Hematopoietic multipotent progenitor cell treated with erythropoietin and hydrocortisone succinate and interleukin-3 and kit ligand, for 8 days (in vitro differentiated cells): ENCODE data around the gene RASAL1.

Source experiments
- DNase-seq: peaks from one replicate; pipeline ENCODE4 v3.0.0-alpha.2; 2015

The RASAL1 gene

DNA sequence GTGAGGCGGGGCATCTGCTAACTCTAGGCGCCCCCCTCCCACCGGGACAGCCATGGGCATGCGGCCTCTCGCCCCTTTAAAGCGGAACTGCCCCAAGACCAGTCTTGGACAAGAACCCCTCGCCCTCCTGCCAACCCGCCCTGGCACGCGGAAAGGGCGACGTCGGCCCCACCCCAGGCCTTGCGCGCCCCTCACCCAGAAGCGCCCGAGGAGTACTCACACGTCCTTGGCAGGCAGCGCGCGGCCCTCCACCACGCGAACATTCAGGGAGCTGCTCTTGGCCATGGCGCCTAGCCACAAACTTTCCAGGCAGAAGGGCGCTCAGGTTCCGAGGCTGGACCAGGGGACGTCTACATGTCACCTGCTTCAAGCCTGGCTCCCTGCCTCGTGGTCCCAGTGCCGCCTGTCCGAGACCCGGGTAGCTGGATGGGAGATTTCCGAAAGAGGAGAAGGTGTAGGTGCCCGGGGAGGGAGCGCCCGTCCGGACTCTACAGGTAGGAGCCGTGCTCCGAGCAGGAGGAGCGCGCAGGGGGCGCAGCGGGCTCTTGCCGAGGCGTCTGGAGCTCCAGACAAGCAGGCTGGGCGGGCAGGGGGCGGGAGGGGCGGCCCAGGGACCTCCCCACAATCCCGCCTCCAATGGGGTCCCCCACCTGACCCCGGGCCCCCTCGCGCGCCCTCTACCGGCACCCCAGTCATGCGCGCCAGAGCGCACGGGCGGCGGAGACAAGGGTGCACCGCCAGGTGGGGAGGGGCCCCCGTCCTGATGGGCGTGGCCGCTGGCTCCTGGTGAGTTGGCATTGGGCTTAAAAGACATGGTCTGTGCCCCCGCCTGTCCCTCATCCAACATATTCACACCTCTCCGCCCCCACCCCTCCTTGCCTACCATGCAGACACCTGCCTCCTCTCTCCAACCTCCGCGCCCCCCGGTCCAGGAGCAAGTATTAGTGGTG, at the start of gene RASAL1:
Gene RASAL1 (minus strand): TSS at position 584 of the 950 bp plus-strand sequence. CDS start 299 bp downstream, at position 285.
- peak; percentile 32 for DNase-seq

DNA sequence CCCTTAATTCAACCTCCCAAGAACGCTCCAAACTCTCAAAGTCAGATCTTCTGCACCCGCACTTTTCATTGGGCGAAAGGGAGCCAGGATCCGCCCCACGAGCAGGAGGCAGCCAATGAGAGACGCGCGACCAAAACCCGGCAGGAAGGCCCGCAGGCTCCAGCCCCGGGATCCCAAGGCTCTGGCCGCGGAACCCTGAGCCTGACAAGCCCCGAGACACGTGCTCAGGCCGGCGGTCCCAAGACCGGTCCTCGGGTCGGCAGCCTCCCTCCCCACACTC, 49.3 kb upstream of the RASAL1 start:
- DNase-seq, result peak; percentile 94

- DNase-seq, result no peak
These were observed 48.7 kb upstream of the RASAL1 start for GRCh38 chr12:113184098-113184899.

GRCh38 chr12:113183030-113183589, 47.5 kb upstream of the RASAL1 start:
- no peak for DNase-seq

GRCh38 chr12:113181975-113182374, 46.4 kb upstream of the RASAL1 start:
- no peak for DNase-seq

- DNase-seq, result no peak
These were observed 44.8 kb upstream of the RASAL1 start for GRCh38 chr12:113180333-113180732.

GRCh38 chr12:113179023-113179422, 43.5 kb upstream of the RASAL1 start:
- no peak for DNase-seq

DNA sequence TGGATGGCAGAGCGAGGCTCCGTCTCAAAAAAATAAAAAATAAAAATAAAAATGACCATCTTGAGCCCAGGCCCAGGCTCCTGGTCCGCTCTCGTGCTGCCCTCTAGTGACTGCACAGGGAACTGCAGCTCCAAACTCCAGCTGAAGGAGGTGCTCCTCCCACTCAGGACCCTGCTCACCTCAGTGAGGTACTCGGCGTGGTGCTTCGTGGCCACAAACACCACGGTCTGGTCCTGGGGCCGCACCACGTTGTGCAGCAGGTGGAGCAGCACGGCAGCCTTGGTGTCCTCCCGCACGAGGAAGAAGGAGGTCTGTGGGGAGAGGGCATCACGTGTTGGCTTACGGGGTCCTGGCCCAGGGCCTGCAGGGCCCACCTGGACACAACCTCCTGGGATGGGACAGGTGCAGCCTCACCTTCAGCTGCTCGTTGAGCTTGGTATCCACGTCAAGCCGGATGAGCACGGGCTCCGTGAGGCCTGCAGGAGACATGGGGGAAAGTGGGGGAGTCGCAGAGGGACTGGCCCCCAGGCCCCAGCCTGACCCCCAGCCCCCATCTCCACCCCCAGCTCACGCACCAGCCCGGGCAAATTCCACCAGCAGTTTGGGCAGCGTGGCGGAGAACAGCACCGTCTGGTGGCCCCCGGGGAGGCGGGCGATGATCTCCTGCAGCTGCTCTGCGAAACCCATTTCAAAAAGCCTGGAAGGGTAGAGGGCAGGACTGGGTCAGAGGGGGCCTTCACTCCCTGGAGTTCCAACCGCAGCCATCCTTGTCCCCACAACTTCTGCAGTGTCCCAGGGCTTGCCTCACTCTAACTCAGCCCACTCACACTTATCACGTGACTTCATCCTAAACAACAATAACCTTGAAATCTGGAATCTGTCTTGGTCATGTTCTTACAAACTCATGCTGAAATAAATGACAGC, 39.2 kb upstream of the RASAL1 start:
- DNase-seq, result peak; percentile 67

DNA sequence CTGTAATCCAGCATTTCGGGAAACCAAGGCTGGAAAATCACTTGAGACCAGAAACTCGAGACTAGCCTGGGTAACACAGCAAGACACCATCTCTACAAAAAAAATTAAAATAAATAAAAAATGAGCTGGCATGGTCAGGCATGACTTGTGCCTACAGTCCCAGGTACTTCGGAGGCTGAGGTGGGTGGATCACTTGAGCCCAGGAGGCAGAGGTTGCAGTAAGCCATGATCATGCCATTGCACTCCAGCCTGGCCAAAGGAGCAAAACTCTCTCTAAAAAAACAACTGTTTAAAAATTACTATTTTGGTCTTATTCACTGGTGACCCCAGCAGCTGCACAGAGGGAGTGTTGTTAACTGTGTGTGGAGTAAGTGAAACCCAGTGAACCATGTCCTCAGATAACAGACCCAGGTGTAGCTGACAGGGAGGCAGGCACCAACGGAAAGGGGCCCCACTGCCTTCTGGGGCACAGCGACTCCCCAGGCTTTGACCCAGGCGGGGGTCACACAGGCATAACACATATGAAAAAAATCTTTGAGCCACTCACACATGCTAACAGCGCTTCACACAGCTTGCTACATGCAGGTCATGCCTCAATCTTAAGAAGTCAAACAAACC, 37.6 kb upstream of the RASAL1 start:
- no peak for DNase-seq

DNA sequence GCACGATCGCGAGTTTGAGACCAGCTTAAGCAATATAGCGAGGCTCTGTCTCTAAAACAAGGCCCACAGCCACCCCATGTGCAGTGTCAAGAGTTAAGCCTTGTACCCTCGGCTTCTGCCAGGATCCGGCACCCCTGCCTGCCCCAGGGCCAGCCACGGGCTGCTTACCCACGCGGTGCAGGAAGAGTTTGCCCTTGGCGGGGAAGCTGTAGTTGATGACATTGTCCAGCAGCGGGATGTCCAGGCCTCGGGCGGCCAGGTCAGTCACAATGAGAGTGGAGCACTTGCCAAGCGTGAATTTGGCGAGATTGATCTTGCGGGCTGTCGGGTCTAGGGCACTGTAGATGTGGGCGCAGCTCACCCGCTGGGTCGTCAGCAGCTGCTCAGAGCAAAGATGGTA, 36.6 kb upstream of the RASAL1 start:
- no peak for DNase-seq

- DNase-seq, result no peak
These were observed 36.0 kb upstream of the RASAL1 start for GRCh38 chr12:113171543-113171942.

DNA sequence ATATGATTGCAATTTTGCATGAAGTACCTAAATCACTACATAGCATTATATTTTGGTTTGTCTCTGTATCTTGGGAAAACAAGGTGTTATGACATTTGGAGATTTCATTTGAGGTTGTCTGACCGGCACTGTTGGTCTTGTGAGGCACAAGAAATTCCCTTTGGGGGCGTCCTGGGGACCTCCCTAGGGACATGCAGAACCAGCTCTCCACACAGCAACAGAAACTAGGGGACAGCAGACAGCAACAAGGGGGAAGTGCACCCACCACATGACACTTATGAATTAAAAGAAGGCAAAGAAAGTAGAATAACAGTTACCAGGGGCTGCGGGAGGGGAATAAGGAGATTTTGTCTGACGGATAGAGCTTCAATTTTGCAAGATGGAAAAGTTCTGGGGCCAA, 35.4 kb upstream of the RASAL1 start:
- DNase-seq, result no peak

- DNase-seq, result no peak
These were observed 34.9 kb upstream of the RASAL1 start for GRCh38 chr12:113170457-113170856.

DNA sequence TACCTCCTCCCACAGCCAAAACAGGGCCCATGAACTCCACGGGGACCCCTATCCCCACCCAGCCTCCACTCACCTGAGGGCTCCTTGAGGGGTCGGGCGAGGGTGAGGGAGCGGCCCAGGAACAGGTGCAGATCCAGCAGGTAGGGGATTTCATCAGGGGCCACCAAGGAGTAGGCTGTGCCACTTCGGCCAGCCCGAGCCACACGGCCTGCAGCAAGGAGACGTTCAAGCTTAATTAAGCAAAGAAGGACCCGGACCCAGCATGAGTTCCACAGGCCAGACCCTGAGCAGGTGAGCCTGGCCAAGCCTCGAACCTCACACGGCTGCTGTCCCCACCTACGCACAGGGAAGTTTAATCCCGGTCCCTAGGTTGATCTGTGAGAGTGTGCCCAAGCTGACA, 34.1 kb upstream of the RASAL1 start:
- no peak for DNase-seq

GRCh38 chr12:113167868-113168267, 32.3 kb upstream of the RASAL1 start:
- DNase-seq, result no peak

- DNase-seq, result no peak
These were observed 30.2 kb upstream of the RASAL1 start for GRCh38 chr12:113165521-113166450.

- no peak for DNase-seq
These were observed 28.5 kb upstream of the RASAL1 start for GRCh38 chr12:113164014-113164413.

DNA sequence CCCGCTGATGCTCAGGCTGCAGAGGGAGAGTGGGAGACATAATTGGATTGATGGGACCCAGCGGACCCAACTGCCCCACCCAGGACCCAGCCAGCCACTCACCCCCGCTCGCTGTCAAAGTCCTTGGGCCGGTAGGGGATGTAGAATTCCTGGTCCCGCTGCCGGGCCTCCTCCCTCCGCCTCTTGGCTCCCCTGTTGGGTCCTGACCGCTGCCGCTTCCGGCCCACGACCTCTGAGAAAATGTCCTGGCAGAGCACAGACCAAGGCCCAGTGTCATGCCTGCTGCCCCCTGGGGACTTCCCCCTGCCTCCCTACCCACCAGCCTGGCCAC, 27.4 kb upstream of the RASAL1 start:
- no peak for DNase-seq

DNA sequence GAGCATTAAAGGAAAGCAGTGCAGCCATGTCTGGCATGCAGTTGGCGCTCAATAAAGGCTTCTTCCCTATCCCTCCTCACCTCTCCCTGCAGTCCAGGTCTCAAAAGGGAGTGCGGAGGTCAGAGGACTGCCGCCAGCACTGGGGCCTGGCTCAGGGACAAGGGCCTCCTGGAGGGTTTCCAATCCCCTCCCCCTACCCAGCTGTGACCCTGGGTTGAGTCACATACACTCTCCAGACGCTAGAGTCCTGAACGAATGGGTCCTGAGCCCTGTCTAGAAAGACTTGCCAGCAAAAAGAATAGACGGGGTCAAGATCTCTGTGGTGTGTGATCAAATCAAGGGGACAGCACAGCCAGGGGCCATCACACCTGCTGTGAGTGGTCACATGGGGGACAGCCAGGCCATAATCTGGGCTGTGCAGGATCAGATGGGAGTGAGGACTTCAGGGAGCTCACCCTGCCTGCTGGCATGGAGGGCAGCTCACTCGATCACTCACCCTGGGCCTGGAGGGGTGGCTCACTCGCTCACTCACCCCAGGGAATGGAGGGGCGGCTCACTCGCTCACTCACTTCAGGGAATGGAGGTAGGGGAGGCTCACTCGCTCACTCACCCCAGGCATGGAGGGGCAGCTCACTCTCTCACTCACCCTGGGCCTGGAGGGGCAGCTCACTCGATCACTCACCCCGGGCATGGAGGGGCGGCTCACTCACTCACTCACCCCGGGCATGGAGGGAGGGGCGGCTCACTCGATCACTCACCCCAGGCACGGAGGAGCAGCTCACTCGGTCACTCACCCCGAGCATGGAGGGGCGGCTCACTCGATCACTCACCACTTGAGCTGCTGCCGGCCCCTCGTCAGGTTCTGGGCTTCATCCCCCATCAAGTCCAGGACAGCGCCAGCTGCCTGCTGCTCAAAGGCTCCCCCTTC, 26.8 kb upstream of the RASAL1 start:
- no peak for DNase-seq

GRCh38 chr12:113161415-113162016, 26.0 kb upstream of the RASAL1 start:
- peak; percentile 49 for DNase-seq
